Psoas muscle (tissue), 8 donors: ENCODE results near the gene ESAM. TPM values are rescaled to one million over a fixed set of nuclear protein-coding genes. Genes with fewer than 3 reads are reported as not detected.
A peak's percentile ranks its signal among the peaks of the same experiment; 100 is the strongest.

ENCODE experiments used
- ATAC-seq, 4 donors: fragments of 200-7000 bp; cut with Tn5 transposase; one replicate each; pipeline ENCODE4 v1.9.1; 2020; ENCODE audit warnings: moderate library complexity in 3 of 4, mild to moderate bottlenecking in 2 of 4
- DNase-seq, 2 donors: peaks; one replicate each; pipeline ENCODE4 v3.0.0-alpha.2; 2020
- H3K27ac ChIP-seq: fragments of 200-600 bp; one replicate; pipeline ENCODE4 v1.8.0; 2022
- H3K27me3 ChIP-seq, 3 donors: fragments of 200-600 bp in 1 of 3; one replicate each; pipeline versions ENCODE4 v1.6.1 to v1.8.0; 2013 to 2022; ENCODE audit warnings: low read length in 2 of 3, mild to moderate bottlenecking in 2 of 3, moderate library complexity in 1 of 3; ENCODE audit not compliant: insufficient read depth in 3 of 3
- H3K36me3 ChIP-seq, 2 donors: fragments of 200-600 bp in 1 of 2; one replicate each; pipeline versions ENCODE4 v1.6.1 to v1.8.0; 2013 to 2022; ENCODE audit warnings: low read depth in 1 of 2, mild to moderate bottlenecking in 1 of 2, moderate library complexity in 1 of 2; ENCODE audit not compliant: insufficient read depth in 1 of 2
- H3K4me1 ChIP-seq: fragments of 200-600 bp; one replicate; pipeline ENCODE4 v1.8.0; 2022
- H3K4me3 ChIP-seq: fragments of 200-600 bp; one replicate; pipeline ENCODE4 v1.8.0; 2022; ENCODE audit warnings: mild to moderate bottlenecking
- H3K9me3 ChIP-seq: fragments of 200-600 bp; one replicate; pipeline ENCODE4 v1.8.0; 2022
- WGBS, 3 donors: extraction: QIAGEN DNeasy Blood & Tissue Kit; methylation state at CpG; one replicate each; pipeline versions ENCODE4 v1.1.6 to v1.1.7; 2013; 5-methylcytosine and 5-hydroxymethylcytosine counted together
- intact Hi-C, 2 donors: fragments of 100-400 bp; cut with DNase I; formaldehyde crosslinking; loops; one replicate each; pipeline versions ENCODE4 v1.11.0 to v1.14.2; 2022
- polyA plus RNA-seq, 3 donors: library from polyadenylated mRNA; stranded (reverse); fragments of 200-250 nt; gene quantifications; one replicate each; pipeline ENCODE4 v1.2.3, GENCODE V29; 2013
- total RNA-seq, 4 donors: library from RNA; stranded (reverse); fragmentation: NEBNext Ultra II Directional in 2 of 4; extraction: Animal tissue kit (Norgen Biotek cat#: 25700) in 2 of 4; gene quantifications; one replicate each; pipeline versions ENCODE4 v1.2.1 to v1.2.4, GENCODE V29; 2021 to 2023
- TF ChIP-seq, protein P1 (sequence below): fragments of 200-600 bp; IDR thresholded peaks from one replicate; pipeline ENCODE4 v1.8.0; 2022; ENCODE audit warnings: antibody characterized with exemption
- donor health status: healthy with polysubstance abuse.
- donor health status: DM: no; HTN: no; CAD: no; lungs with moderate emphysema.
- donor health status: Bipolar disorder and iron deficiency.
- donor health status: healthy.
- donor health status: DM: yes; HTN: yes; CAD: no.
- donor health status: DM: no; HTN: no; CAD: no.
- donor health status: DM: no; HTN: no; CAD: no.
- donor health status: DM: yes; HTN: yes; CAD: no.

Gene ESAM
- total and polyA plus RNA-seq, 7 donors: 18.4 to 37.2 (median 27.9) TPM

DNA sequence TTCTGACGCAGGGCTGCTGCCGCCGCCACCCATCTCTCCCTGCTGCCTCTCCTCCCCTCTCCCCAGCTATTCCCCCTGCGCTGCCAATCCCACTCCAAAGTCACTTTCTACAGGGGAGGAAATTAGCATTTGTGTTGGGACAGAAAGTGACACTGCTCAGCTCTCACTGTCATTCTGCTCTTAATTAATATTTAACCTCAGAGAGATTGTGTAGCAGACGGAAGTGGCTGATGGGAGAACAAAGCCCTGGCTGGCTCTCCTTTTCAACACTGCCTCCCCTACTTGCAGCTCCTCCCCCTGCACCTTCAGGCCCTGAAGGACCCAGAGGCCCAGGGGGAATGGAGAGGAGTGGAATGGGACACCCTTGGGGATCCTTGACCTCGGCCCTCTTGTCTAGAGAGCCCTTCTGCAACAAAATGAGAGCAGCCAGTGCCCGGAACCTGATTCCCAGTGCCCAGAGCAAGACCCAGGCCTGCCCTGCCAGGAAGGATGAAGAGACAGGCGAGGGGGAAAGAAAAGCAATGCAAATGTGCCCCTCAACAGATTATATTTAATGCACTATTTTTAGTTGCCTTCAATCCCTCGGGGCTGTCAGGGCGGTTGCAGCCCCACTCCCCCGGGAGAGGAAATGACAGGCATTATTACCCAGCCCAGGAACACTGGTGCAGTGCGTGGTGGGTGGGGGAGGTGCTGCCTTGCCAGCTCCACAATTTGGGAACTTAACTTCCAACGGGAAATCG, 36.9 kb downstream of the ESAM start:
- DNase-seq (peak in 1 of 2 donors; percentile 12), ATAC-seq (no peak)
- no peaks in the 10 kb centered on the region for H3K4me1 ChIP-seq
- TF ChIP-seq, protein P1, sequence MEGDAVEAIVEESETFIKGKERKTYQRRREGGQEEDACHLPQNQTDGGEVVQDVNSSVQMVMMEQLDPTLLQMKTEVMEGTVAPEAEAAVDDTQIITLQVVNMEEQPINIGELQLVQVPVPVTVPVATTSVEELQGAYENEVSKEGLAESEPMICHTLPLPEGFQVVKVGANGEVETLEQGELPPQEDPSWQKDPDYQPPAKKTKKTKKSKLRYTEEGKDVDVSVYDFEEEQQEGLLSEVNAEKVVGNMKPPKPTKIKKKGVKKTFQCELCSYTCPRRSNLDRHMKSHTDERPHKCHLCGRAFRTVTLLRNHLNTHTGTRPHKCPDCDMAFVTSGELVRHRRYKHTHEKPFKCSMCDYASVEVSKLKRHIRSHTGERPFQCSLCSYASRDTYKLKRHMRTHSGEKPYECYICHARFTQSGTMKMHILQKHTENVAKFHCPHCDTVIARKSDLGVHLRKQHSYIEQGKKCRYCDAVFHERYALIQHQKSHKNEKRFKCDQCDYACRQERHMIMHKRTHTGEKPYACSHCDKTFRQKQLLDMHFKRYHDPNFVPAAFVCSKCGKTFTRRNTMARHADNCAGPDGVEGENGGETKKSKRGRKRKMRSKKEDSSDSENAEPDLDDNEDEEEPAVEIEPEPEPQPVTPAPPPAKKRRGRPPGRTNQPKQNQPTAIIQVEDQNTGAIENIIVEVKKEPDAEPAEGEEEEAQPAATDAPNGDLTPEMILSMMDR: no peak
- peaks cover 0 to 40% (median 9%) of the 10 kb centered on the region in 3 donors for H3K27me3 ChIP-seq
- WGBS, 3 donors: 39 to 42% (median 42%) methylated on average over 14 of the region's 14 CpGs
- intact Hi-C loops: loop anchor here in 1 of 2 donors (5.0 kb wide), 1 partner anchor 48 kb away; no protein-coding TSS in a partner anchor
- H3K4me3 ChIP-seq: no peak overlapping the region
- H3K9me3 ChIP-seq: no peaks in the 10 kb centered on the region
- H3K27ac ChIP-seq: no peak overlapping the region
- no peaks in the 10 kb centered on the region for H3K36me3 ChIP-seq

DNA sequence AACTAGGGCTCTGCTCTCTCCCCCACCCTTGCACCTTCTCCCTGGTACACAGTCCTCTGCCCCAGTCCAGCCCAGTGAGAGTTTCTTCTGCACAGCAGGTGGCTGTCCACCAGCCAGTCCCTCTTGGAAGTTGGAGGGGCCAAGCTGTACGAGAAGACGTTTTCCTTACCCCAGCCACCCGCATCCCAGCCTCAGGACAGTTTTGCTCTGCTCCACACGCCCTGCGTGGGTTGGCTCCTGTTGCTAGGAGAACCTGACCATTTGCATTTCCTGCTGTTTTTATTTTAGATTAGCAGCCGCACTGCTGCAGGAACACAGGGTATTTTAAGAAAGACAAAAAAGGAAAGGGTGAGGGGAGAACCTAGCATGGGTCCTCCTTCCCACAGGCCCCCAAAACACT, 39.9 kb downstream of the ESAM start:
- ATAC-seq: no peak
- peaks cover 0 to 70% (median 9%) of the 10 kb centered on the region in 3 donors for H3K27me3 ChIP-seq
- 39 to 44% (median 42%) methylated on average over 6 of the region's 6 CpGs for WGBS, 3 donors

DNA sequence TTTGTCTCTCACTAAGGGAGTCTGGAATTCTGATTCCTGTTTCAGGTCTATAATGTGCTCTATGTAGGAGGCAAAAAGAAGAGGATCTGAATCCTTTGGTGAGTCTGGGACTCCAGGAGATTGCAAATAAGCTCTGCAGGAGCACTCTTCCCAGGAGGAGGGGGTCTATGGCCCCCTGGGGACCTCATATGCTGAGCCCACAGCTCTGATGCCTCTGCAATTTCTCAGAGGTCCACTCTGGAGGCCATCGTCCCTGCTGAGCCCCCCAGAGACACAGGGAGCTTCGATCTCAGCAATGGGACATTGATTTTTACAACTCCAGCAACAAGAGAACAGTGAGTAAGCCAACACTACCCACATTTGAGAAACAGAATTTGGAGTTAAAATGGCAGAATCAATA, 42.6 kb downstream of the ESAM start:
- intact Hi-C loops: no loop called here
- H3K27me3 ChIP-seq: peaks cover 0 to 77% (median 4%) of the 10 kb centered on the region in 3 donors
- no peaks in the 10 kb centered on the region for H3K36me3 ChIP-seq

More for the DNA sequence above, 39.9 kb downstream of the ESAM start:
- no peaks in the 10 kb centered on the region for H3K4me1 ChIP-seq
- no peak for DNase-seq
- H3K36me3 ChIP-seq: no peaks in the 10 kb centered on the region
- intact Hi-C loops: loop anchor here in 1 of 2 donors (5.0 kb wide), 1 partner anchor 45 kb away; no protein-coding TSS in a partner anchor
- H3K9me3 ChIP-seq: no peaks in the 10 kb centered on the region
- H3K4me3 ChIP-seq: no peak overlapping the region
- H3K27ac ChIP-seq: no peak overlapping the region
- TF ChIP-seq, protein P1: no peak

DNA sequence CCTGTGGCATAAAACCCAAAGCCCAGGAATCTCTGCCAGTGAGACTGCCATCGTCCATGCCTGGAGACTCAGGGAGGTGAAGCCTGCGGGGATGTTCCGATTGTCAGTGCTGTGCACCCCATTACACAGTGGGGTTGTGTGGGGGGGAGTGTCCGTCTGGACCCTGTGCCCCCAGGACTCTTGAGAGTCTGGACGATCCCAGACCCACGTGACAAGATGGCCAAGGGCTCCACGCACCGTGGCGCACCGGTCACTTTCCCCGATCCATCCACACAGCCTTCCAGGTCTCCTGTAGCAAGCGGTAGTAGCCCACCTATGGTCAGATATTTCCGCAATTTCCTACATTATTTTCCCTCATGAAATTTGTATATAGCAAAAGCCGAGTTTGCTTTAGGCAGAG, 43.3 kb downstream of the ESAM start:
- peaks cover 0 to 71% (median 4%) of the 10 kb centered on the region in 3 donors for H3K27me3 ChIP-seq
- TF ChIP-seq, protein P1: no peak
- no peak for ATAC-seq

More for the DNA sequence above, 42.6 kb downstream of the ESAM start:
- H3K27ac ChIP-seq: no peak overlapping the region
- no peak for ATAC-seq
- TF ChIP-seq, protein P1: no peak
- H3K4me1 ChIP-seq: no peaks in the 10 kb centered on the region
- WGBS, 3 donors: 53 to 71% (median 64%) methylated on average over 2 of the region's 2 CpGs
- no peak for DNase-seq
- H3K4me3 ChIP-seq: no peak overlapping the region
- no peaks in the 10 kb centered on the region for H3K9me3 ChIP-seq

More for the DNA sequence above, 43.3 kb downstream of the ESAM start:
- intact Hi-C loops: no loop called here
- H3K4me3 ChIP-seq: no peak overlapping the region
- H3K27ac ChIP-seq: no peak overlapping the region
- WGBS, 3 donors: 50 to 59% (median 52%) methylated on average over 14 of the region's 14 CpGs
- no peaks in the 10 kb centered on the region for H3K4me1 ChIP-seq
- no peaks in the 10 kb centered on the region for H3K9me3 ChIP-seq
- H3K36me3 ChIP-seq: no peaks in the 10 kb centered on the region
- no peak for DNase-seq
